GM21515 (cell line): Measurements from ENCODE around the gene GPS1.

Experiments used
- ATAC-seq: cut with Tn5 transposase; IDR thresholded peaks from one replicate; pipeline ENCODE4 v1.9.1; 2021; ENCODE audit not compliant: unreplicated experiment

The GPS1 gene

DNA sequence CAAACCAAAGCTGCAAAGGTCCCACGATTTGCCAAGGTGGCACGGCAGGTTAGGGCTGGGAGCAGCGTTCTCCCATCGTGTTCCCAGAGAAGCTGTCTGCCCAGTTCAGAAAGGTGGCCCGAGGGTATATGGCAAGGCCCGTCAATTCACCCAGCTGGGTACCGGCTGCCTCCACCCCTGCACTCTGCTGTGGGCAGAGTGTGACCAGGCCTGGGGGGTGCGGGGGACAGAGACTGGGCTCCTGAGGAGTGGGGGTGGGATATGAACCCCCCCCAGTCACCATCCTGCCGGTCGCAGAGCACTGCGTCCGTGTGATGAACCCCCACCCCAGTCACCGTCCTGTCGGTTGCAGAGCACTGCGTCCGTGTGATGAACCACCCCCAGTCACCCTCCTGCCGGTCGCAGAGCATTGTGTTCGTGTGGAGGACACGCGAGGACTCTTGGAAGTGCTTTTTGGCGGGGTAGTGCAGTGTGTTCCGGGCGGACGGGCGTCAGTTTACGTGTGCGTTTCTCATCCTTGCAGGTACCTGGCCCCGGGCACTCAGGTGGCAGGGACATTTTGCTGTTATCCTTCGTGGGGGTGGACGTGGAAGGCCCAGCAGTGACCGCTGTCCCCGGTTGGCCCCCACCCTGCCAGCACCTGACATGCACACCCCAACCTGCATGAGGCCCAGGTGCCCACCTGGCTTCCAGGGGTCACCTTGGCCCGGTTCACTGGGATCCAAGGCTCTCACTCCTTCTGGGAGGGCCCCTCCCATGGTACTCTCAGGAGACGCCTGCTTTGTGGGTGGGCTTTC is 49.0 kb downstream of the GPS1 start:
- no peak for ATAC-seq

DNA sequence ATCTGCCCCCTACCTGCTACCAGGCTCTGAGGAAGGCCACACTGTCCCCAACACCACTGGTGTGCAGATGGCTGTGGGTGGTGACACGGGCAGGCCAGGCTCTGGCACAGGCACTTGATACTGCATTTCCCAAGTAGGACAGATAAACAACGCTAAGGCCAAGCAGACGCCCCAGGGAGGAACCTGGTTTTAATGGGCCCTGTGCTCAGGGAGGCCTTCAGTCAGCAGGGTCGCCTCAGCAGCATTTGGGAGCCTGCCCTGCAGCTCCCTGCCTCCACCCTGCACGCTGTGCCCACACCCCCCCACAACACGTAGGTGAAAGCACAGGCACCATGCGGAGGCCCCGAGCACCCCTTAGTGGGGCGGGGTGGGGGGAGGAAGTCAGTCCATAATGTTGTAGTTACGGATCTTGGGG is 49.6 kb downstream of the GPS1 start:
- no peak for ATAC-seq

DNA sequence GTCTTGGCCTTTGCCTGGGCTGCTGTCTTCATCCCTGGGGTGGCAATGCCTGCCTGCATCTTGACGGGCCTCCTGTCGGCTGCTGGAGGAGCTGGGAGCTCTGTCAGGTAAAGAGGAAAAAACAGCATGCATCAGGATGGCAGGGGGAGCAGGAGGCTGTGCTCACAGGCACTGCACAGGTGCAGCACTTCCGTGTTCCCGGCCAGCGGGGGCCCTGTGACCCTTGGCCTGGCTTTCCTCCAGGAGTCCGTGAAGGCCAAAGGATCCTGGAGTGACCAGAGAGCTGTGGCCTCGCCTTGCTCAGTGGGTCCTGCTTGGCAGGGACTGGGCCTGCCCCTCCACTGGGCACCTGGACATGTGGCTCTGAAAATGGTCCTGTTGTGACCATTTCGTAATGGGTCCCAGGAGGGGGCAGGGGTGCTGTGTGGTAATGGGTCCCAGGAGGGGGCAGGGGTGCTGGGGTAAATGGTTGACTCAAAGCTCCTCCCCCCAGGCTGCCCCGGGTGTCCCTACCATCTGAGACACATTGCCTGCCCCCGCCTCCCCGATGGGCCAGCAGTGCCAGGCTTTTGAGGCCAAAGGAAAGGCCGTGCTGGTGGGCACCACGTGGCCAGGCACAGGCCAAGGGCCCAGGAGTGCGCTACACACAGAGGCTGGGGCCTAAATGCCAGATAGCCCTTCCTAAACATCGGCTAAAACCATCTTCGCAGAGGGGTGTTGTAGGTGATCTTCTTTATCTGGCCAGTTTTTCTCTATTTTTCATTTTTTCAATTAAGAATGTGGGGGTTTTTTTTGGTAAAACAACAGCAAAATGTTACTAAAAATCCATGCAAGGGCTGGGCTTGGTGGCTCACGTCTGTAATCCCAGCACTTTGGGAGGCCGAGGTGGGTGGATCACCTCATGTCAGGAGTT is 50.3 kb downstream of the GPS1 start:
- no peak for ATAC-seq

DNA sequence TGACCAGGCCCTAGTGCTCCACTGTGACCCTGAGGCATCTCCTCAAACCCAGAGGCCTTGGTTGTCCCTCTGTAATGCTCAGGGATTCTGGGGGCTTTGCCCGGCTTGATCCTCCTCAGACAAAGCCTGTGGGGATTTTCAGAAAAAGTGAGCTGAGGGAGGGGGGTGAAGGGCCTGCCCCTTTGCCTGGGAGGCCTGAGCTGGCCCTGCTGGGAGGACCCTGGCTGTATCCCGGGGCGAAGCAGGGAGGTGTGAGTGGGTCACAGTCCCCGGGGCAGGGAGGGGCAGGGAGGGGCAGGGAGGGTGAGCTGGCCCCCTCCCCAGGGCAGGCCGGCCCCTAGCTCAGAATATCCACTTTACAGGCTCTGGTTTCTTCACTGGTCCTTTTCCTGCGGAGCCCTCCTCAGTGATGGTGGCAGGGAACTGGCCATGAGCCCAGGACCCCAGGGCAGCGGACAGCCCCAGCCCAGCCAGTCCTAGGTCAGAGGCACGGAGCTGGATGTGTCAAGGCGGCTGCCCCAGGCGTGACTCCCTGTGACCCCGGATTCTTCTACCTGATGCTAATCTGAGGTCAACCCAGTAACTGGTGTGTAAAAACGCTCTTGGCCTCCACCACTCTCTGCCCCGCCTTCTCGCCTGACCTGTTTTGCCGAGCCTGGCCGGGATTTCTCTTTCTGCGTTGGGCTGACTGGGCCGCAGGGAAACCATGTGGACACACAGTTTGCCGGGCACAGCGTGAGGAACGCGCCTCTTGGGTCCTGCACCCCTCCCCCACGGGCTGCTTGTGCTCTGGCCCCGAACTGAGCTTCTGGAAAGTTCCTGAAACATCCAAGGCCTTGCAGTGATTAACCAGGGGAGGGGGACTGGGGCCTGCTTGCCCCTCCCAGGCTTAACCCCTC is 52.1 kb downstream of the GPS1 start:
- no peak for ATAC-seq

DNA sequence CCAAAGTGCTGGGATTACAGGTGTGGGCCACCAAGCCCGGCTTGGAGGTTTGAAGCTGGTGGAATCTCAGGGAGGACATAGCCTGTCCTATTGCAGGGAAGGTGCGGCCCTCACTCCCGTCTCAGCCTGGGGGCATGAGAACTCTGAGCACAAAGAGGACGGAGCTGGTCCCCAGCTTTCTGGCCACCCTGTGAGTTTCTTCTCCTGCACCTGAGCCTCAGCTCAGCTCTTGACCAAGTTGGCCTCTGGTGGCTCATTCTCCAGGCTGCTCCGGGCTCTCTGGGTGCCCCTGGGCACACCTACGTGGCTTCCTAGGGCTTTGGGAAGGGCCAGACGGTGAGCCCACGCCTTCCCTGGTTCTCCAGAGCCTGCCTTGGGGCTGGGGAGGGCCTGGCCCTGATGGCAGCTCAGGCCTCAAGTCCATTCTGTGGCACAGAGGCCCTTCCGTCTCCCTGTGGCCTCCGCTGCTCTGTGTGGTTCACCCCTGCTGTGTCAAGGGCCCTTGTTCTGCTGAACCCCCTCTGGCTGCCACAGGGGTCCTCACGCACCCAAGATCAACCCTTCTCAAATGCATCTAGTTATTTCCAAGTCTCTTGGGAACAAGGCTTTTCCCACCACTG is 53.2 kb downstream of the GPS1 start:
- ATAC-seq: no peak

DNA sequence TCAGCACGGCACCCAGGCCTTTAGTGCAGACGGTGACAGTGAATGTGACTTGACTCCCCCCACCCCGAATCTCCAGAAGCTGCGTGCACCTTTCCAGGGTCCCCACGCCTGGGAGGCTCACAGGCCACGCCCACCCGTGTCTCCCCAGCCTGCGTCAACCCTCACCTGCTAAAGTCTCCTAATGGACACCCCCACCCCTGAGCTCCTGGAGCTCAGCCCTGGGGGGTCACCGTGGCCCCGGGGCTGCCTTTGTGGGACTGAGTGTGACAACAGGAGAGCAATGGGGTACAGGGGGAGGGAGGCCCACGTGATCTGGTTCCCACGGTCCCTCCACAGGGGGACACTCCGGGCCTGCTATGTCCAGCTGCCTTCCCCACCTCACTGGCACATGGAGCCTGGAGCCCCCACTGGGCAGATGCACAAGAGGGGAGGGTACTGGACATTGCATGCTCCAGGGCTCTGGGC is 53.8 kb downstream of the GPS1 start:
- no peak for ATAC-seq

DNA sequence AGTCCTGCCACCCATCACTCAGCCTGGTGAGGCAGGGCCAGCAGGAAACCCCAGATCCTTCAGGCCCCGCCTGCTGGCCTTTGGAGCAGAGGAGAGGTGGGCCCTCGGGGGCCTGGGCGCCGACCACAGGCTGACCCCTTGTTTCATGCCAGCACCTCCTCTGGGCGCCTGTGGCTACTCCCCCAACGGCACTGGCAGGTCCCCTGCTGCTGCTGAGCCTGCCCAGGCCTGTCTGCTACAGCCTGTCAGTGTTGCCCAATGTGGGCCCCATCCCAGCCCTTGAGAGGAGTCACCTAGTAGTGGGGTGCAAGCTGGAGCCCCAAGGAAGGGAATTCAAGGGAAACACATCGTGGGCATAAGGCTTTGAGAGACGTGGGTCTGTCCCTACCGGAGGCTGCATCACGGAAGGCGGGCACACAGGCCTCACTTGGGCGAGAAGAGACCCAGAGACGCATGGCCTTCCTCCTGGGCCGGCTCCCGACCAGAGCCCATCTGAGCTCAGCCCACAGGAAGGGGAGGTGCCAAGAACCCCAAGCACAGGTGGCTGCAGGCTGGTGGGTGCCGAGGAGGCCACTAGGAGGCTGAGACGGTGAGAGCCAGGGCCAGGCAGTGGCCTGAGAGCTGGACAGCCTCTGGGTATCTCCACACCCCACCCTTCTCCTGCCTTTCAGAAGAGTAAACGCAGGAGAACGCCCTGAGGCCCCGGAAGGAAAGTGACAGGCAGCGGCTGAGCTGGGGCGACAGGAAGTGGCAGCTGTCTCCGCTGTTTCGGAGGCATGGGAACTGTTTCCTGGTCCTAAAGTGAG is 54.4 kb downstream of the GPS1 start:
- peak; percentile 82 for ATAC-seq

DNA sequence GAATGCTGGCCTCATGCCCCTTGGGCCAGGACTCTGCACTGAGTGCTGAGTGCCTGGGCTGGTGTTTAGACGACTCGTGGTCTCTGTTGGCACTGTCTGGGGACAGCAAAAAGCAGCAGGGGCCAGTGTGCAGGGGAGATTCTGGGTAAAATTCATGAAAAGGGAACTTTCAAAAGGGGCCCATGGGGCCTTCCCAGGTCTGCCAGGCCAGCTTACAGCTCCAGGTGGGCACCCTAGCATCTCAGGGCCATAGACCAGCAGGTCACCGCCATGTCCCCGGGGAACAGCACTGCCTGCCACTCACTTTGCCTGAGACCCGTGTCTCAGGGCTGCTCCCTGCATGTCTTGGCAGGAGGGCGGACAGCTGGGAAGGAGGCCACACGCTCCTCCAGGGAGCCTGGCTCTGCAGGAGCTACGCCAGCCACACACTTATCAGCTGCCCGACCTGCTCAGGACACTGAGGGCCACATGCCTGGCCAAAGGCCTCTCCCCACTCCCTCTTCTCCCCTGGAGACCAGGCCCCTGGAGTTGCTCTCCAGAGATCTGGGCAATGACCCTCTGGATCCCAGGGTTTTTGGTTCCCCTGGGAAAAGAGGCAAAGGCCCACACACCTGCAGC is 55.1 kb downstream of the GPS1 start:
- no peak for ATAC-seq
